Measurements from ENCODE around the gene PROP1.
"Not testable (repeated sequence)": the region's sequence is repeated elsewhere in the genome, so short reads cannot be mapped to it uniquely, and the experiment has no call there.

Gene PROP1

GRCh38 chr5:177995691-177996595, at the start of gene PROP1:
TSS of gene PROP1 (minus strand) at chr5:177996242. CDS start at chr5:177995933, 309 bp downstream.
- no peak for DNase-seq

GRCh38 chr5:178019379-178020030, 23.5 kb upstream of the PROP1 start:
- DNase-seq, result not testable (repeated sequence)

DNA sequence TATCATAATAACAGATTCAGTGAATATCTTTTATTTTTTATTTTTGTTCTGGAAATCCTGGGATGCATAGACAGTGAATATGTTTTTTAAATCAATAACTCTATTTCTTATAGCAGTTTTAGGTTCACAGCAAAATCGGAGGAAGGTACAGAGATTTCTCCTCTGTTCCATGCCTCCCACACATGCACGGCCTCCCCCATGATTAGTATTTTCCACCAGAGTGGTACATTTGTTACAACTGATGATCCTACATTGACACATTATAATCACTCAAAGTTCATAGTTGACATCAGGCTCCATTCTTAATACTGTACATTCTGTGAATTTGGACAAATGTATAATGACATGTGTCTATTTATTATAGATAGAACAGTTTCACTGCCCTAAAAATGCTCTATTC, 16.7 kb upstream of the PROP1 start:
- DNase-seq, result not testable (repeated sequence)

GRCh38 chr5:178011816-178012554, 15.9 kb upstream of the PROP1 start:
- not testable (repeated sequence) for DNase-seq

GRCh38 chr5:178007272-178007671, 11.2 kb upstream of the PROP1 start:
- DNase-seq, result not testable (repeated sequence)

- not testable (repeated sequence) for DNase-seq
These were observed 10.6 kb upstream of the PROP1 start for GRCh38 chr5:178006536-178007231.

GRCh38 chr5:178006181-178006535, 10.1 kb upstream of the PROP1 start:
- DNase-seq, result not testable (repeated sequence)

GRCh38 chr5:177997846-177998245, 1.8 kb upstream of the PROP1 start:
- no peak for DNase-seq

DNA sequence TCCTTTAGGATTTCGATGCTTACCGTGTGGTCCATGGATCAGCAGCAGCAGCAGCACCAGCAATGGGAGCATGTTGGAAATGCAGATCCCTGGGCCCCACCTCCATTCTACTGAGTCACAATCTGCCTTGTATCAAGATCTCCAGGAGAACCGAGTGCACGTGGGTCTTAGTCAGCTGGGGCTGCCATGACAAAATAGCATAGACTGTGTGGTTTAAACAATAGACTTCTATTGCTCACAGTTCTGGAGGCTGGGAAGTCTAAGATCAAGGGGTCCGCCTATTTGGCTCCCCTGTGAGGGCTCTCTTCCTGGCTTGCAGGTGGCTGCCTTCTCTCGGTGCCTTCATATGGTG, 1.3 kb upstream of the PROP1 start:
- no peak for DNase-seq

GRCh38 chr5:177996660-177997318, 747 bp upstream of the PROP1 start:
- no peak for DNase-seq

DNA sequence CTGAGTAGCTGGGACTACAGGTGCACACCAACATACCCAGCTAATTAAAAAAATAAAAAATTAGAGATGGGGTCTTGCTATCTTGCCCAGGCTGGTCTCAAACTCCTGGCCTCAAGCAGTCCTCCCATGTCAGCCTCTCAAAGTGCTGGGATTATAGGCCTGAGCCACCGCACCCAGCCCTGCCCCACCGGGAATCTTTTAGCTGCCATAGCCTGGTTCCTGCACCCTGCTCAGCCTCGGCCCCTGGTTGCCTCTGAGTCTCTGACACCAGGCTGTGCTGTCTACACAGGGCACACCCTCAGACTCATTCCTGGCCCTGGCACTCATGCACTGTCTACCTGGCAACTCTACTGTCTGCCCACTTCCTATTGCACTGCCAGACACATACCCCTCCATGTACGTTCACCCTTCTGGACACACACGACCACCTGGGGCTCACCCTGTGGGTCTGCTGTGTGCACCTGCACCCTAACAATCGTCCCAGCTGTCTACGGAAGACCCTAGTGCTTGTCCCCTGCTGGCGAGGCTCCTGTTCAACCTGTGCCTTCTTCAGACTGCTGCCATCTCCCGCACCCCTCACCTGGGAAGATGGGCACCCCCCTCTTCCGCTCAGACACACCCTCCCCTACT, 1.4 kb downstream of the PROP1 start:
- DNase-seq, result no peak

DNA sequence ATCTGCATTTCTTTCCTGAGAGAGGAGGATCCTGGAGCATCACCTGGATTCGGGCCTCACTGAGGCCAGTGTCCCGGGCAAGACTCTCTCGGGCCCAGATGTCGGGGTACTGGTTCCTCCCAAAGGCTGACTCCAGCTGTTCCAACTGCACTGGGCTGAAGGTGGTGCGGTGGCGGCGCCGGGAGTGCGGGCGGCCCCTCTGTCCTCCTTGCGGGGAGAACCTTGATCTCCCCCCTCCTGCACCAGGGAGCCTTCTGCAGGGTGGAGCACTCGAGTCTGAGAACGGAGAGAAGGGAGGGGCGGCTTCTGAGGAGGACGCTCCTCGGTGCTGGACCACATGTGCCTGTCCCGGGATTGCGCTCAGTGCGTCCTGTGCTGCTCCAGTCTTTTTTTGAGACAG, 2.0 kb downstream of the PROP1 start:
- DNase-seq, result no peak

- DNase-seq, result no peak
These were observed 3.6 kb downstream of the PROP1 start for GRCh38 chr5:177992466-177992865.

- DNase-seq, result no peak
These were observed 6.9 kb downstream of the PROP1 start for GRCh38 chr5:177988989-177989625.

DNA sequence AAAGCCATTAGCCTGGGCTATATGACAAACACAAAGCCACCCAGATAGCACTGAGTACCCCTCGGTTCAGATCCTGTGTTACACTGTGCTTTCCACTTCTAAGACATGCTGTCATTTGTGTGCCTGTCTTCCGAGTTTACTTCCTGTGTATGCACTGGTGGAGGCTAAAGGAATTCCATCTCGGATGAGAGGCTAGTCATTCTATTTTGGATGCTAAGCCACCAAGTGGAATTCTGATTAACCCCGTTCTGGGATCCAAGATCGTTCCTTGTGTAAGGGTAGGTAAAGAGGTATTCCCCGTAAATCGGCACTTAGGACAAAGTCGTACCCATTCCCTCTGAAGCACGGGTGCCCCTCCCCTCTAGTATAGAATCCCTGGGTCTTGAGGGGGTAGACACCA, 8.7 kb downstream of the PROP1 start:
- no peak for DNase-seq

DNA sequence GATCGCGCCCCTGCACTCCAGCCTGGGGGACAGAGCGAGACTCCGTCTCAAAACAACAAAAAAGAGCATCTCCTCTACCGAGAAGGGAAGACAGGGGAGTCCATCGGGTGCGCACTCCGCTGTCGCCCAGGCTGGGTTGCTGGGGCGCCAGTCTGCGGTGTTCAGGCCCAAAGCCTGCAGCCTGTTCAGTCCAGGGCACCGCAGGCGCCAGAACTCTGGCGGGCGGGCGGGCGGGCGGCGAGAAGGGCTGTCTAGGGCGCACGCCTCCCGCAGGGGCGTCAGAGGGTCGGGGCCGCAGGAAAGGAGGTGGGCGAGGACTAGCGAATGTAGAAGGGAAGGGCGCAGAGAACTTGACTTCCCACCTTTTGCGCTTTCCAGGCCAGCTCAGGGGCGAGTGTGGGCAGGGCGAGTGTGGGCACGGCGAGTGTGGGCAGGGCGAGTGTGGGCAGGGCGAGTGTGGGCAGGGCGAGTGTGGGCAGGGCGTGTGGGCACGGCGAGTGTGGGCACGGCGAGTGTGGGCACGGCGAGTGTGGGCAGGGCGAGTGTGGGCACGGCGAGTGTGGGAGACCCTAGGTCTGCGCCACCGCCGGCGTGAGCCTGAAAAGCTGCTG, 10.5 kb downstream of the PROP1 start:
- no peak for DNase-seq

DNA sequence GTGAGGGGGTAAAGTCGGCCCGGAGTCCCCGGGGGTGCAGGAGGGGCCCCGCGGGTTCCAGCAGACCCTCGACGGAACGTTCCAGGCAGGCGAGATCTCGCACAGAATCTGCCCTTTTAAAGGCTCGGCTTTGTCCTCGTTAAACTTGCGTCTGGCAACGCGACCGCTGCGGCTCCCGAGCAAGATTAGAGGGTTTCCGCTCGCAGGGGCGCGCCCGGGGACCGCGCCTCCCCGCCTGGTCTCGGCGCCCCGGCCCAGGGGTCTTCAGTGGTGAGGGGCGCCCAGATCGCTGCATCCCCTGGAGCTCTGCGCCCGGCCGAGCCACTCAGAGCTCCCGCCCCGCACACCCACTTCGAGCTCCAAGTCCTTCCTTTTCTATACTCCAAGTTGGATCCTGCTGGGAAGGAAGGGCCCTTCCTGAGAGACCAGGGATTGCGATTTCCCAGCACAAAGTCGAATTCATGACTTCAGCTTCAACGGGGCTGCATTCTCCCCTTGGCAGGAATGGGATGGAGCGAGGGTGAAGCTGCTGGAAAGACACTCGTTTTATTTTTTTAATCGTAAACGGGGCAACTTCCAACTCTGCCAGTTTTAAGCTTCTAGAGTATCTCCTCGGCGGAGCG, 11.3 kb downstream of the PROP1 start:
- no peak for DNase-seq

- no peak for DNase-seq
These were observed 12.1 kb downstream of the PROP1 start for GRCh38 chr5:177983763-177984583.

DNA sequence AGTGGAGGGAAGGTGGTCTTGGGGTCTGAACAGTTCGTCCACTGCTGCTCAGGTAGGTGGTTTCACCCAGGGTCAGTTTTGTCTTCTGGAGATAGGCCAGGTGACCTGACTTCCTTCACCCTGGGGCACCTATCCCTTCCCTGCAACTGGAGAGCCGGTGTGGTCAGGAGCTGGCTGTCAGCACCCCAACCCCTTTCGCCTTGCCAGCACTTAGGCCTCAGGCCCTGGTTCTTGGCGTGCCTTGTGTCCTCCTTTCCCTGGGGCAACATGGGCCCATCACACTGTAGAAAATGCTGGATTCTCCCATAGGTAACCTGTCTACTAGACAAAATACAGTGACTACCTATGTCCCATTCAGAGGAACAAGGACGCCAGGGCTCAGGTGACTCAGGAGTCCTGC, 13.1 kb downstream of the PROP1 start:
- no peak for DNase-seq

Data from T1000 (cell line).